ENCODE measurements around the gene C6orf89.

- no peak for TF ChIP-seq CTCF (optimal IDR thresholded peaks at IDR 0.05 in 1 of 3, IDR thresholded peaks at IDR 0.05 in 1 of 3, conservative IDR thresholded peaks at IDR 0.05 in 1 of 3; ENCODE audit: extremely low read depth in 1 of 3, insufficient read depth in 2 of 3, low read length in 3 of 3)
- TF ChIP-seq EZH2 (IDR thresholded peaks at IDR 0.05; ENCODE audit: low read length), result no peak
These were observed 19.9 kb upstream of the C6orf89 start for GRCh38 chr6:36865835-36866234.

All from keratinocyte (primary cell).